GM12878 (cell line): ENCODE results near the gene TEPSIN. TPM values are rescaled to one million over a fixed set of nuclear protein-coding genes. Genes with fewer than 3 reads are reported as not detected.

Source experiments
- ATAC-seq: fragments of 200-7000 bp; cut with Tn5 transposase; 3 replicates; pipeline ENCODE4 v1.9.1; 2020; ENCODE audit warnings: mild to moderate bottlenecking, moderate library complexity
- BruUV-seq: library from RNA; stranded (reverse); fragments of 400-500 nt; replicated peaks from 2 replicates; lab custom pipeline; 2021; lab: Mats Ljungman, UMichigan
- CTCF ChIA-PET: fragments of 300-600 bp; sonication (Branson Sonifier 250); formaldehyde crosslinking; extraction: SDS; loops from one replicate; lab custom pipeline; 2021; ENCODE audit warnings: inconsistent platforms; lab: Yijun Ruan, JAX
- POLR2A ChIA-PET: fragments of 350-600 bp; formaldehyde crosslinking; extraction: SDS; loops from one replicate; lab custom pipeline; 2021; ENCODE audit warnings: inconsistent platforms; lab: Charles Lee
- RAD21 ChIA-PET: fragments of 300-600 bp; sonication (Branson Sonifier 250); formaldehyde crosslinking; loops from one replicate; lab custom pipeline; 2023; ENCODE audit warnings: antibody characterized with exemption; ENCODE audit not compliant: unreplicated experiment; lab: Charles Lee
- SMC1A ChIA-PET: fragments of 300-600 bp; sonication (Branson Sonifier 250); formaldehyde crosslinking; loops from one replicate; lab custom pipeline; 2023; ENCODE audit not compliant: unreplicated experiment, uncharacterized antibody; lab: Charles Lee
- DNase-seq: peaks from one replicate; pipeline ENCODE4 v3.0.0-alpha.2; 2011; ENCODE audit warnings: low read depth, low spot score
- FAIRE-seq: peaks from 3 replicates; lab custom pipeline; 2011; peaks lifted over from hg19 to GRCh38; lab: Jason Lieb, UNC
- H2AFZ ChIP-seq: 2 replicates; pipeline ENCODE4 v1.6.0; 2011; ENCODE audit warnings: low read depth, low read length, control low read depth; ENCODE audit not compliant: control insufficient read depth
- H3K27ac ChIP-seq: 2 replicates; pipeline ENCODE4 v1.5.1; 2011; ENCODE audit warnings: control low read depth; ENCODE audit not compliant: control insufficient read depth, insufficient read depth
- H3K27me3 ChIP-seq, 2 experiments: replicated peaks in 1 of 2; 2 replicates each; pipeline versions ENCODE4 v1.6.0 to v1.6.1; 2011; ENCODE audit warnings: low read length in 1 of 2; ENCODE audit not compliant: control insufficient read depth in 2 of 2, insufficient read depth in 2 of 2
- H3K36me3 ChIP-seq, 2 experiments: 2 replicates each; pipeline ENCODE4 v1.5.1; 2011; ENCODE audit warnings: low read length in 1 of 2; ENCODE audit not compliant: control insufficient read depth in 2 of 2, insufficient read depth in 2 of 2
- H3K4me1 ChIP-seq: 2 replicates; pipeline ENCODE4 v1.6.1; 2011; ENCODE audit warnings: mild to moderate bottlenecking, low read length, moderate library complexity, mixed read lengths; ENCODE audit not compliant: control insufficient read depth, insufficient read depth
- H3K4me2 ChIP-seq: 2 replicates; pipeline ENCODE4 v1.6.0; 2011; ENCODE audit warnings: control low read depth; ENCODE audit not compliant: control insufficient read depth, insufficient read depth
- H3K4me3 ChIP-seq: fragments of 200-600 bp; sonication (generic); 2 replicates; pipeline ENCODE4 v1.5.1; 2016
- H3K79me2 ChIP-seq: 2 replicates; pipeline ENCODE4 v1.6.0; 2011; ENCODE audit warnings: low read length; ENCODE audit not compliant: control insufficient read depth, insufficient read depth
- H3K9ac ChIP-seq: 2 replicates; pipeline ENCODE4 v1.8.0; 2011; ENCODE audit warnings: low read length, control low read depth, mixed read lengths; ENCODE audit not compliant: control insufficient read depth, insufficient read depth
- H3K9me3 ChIP-seq: replicated peaks from 3 replicates; pipeline ENCODE4 v1.5.1; 2011; ENCODE audit warnings: mild to moderate bottlenecking, low read length; ENCODE audit not compliant: control insufficient read depth, insufficient read depth
- H4K20me1 ChIP-seq: 2 replicates; pipeline ENCODE4 v1.6.0; 2011; ENCODE audit not compliant: control insufficient read depth, insufficient read depth
- DPF2 ChIP-seq: fragments of 450-650 bp; IDR thresholded peaks from 2 replicates; pipeline ENCODE4 v1.6.1; 2017; ENCODE audit warnings: mild to moderate bottlenecking
- MLLT1 ChIP-seq: fragments of 450-650 bp; IDR thresholded peaks from 2 replicates; pipeline ENCODE4 v1.6.1; 2016; ENCODE audit warnings: mild to moderate bottlenecking
- MYC ChIP-seq: IDR thresholded peaks from 2 replicates; pipeline ENCODE4 v1.6.1; 2011; ENCODE audit warnings: mild to moderate bottlenecking, low read length, moderate library complexity, inconsistent platforms; ENCODE audit not compliant: insufficient read depth, insufficient replicate concordance, insufficient read length, severe bottlenecking
- PAX5 ChIP-seq: IDR thresholded peaks from 2 replicates; pipeline ENCODE4 v1.6.1; 2011; ENCODE audit warnings: low read depth, low read length, borderline replicate concordance
- PML ChIP-seq: IDR thresholded peaks from 2 replicates; pipeline ENCODE4 v1.6.1; 2012; ENCODE audit warnings: low read length, inconsistent platforms
- RAD21 ChIP-seq: IDR thresholded peaks from 2 replicates; pipeline ENCODE4 v1.6.1; 2011; ENCODE audit warnings: mild to moderate bottlenecking, low read depth, low read length, moderate library complexity; ENCODE audit not compliant: insufficient read depth
- RELA ChIP-seq: fragments of 450-650 bp; IDR thresholded peaks from 2 replicates; pipeline ENCODE4 v1.8.0; 2014; ENCODE audit warnings: borderline replicate concordance; ENCODE audit not compliant: partially characterized antibody
- SKIL ChIP-seq: fragments of 450-650 bp; IDR thresholded peaks from 2 replicates; pipeline ENCODE4 v1.6.1; 2017; ENCODE audit warnings: mild to moderate bottlenecking, low read depth, inconsistent platforms; ENCODE audit not compliant: poor library complexity, severe bottlenecking
- SPI1 ChIP-seq: IDR thresholded peaks from 2 replicates; pipeline ENCODE4 v1.6.1; 2011; ENCODE audit warnings: low read depth, mild to moderate bottlenecking, low read length, moderate library complexity, borderline replicate concordance; ENCODE audit not compliant: insufficient read depth
- TARDBP ChIP-seq: IDR thresholded peaks from 2 replicates; pipeline ENCODE4 v1.6.1; 2016; ENCODE audit warnings: borderline replicate concordance
- USF1 ChIP-seq: IDR thresholded peaks from 2 replicates; pipeline ENCODE4 v1.6.1; 2011; ENCODE audit warnings: borderline replicate concordance, low read depth, mild to moderate bottlenecking, moderate library complexity, mixed read lengths, low read length; ENCODE audit not compliant: insufficient read depth; ENCODE audit errors: extremely low read length
- ZBED1 ChIP-seq: IDR thresholded peaks from 2 replicates; pipeline ENCODE4 v1.6.1; 2016; ENCODE audit warnings: borderline replicate concordance
- ZBTB40 ChIP-seq: fragments of 450-650 bp; IDR thresholded peaks from 2 replicates; pipeline ENCODE4 v1.6.1; 2016; ENCODE audit warnings: mild to moderate bottlenecking, moderate library complexity, borderline replicate concordance
- ZNF217 ChIP-seq: fragments of 450-650 bp; IDR thresholded peaks from 2 replicates; pipeline ENCODE4 v1.6.1; 2017; ENCODE audit warnings: antibody characterized with exemption, mild to moderate bottlenecking
- WGBS: methylation state at CpG from one replicate; pipeline ENCODE4 v1.1.6; 2016; ENCODE audit warnings: low lambda C conversion rate; ENCODE audit not compliant: insufficient replicate concordance, insufficient coverage; ENCODE audit errors: missing lambda C conversion rate; 5-methylcytosine and 5-hydroxymethylcytosine counted together
- in situ Hi-C: fragments of 300-500 bp; cut with MboI; formaldehyde crosslinking; loops from 9 replicates; pipeline ENCODE4 v1.14.3; 2018; ENCODE audit warnings: mixed read lengths
- intact Hi-C: fragments of 100-400 bp; cut with micrococcal nuclease; formaldehyde crosslinking; loops from one replicate; pipeline ENCODE4 v1.14.2; 2022; ENCODE audit not compliant: unreplicated experiment
- polyA plus RNA-seq, 11 experiments: library from polyadenylated mRNA; depleted of rRNA in 4 of 11; unstranded in 6 of 11; stranded (reverse) in 5 of 11; fragments of >200 nt; fragmentation: Nextera tagmentation in 4 of 11; fragmentation: Illumina TruSeq in 1 of 11; extraction: Ambion mirVana in 4 of 11; extraction: Trizol in 1 of 11; gene quantifications; 1 replicate in 1 of 11; 2 replicates in 10 of 11; pipeline versions ENCODE4 v1.2.1 to v1.2.3, GENCODE V29; 2011 to 2016; ENCODE audit warnings: inconsistent platforms in 2 of 11, missing spikeins in 2 of 11, low read depth in 1 of 11
- total RNA-seq, 4 experiments: library from RNA; depleted of rRNA in 3 of 4; stranded (reverse); fragments of >200 nt in 3 of 4; fragmentation: Illumina TruSeq in 1 of 4; extraction: Trizol in 1 of 4; gene quantifications; 2 replicates each; pipeline versions ENCODE4 v1.2.1 to v1.2.3, GENCODE V29; 2013 to 2021

The TEPSIN gene
- total and polyA plus RNA-seq, 10 of the 15 experiments (the other 5 are each of a cell fraction or from before 2014, with no cell fraction given): 0.87 to 36.7 (median 5.3) TPM

GRCh38 chr17:81203136-81203535 lies 35.7 kb downstream of the TEPSIN start (continued):
- no peak for TF ChIP-seq ZBED1

- RAD21 ChIA-PET: no interaction called here
- FAIRE-seq: no peak
- Histone ChIP-seq H4K20me1 (no peaks in the 10 kb centered on the region), H3K9ac (no peak overlapping the region), H3K27me3 (no peaks in the 10 kb centered on the region), H3K36me3 (peaks cover 4 to 8% of the 10 kb centered on the region in 2 experiments; a peak in 2 of 4 replicates), H3K4me2 (no peak overlapping the region), H3K79me2 (no peaks in the 10 kb centered on the region), H3K9me3 (no peaks in the 10 kb centered on the region), H3K27ac (no peak overlapping the region), H3K4me3 (no peak overlapping the region), H3K4me1 (no peaks in the 10 kb centered on the region), H2AFZ (no peak overlapping the region)
- WGBS: 96% methylated on average over 10 of the region's 10 CpGs
- intact Hi-C loops (no loop called here), in situ Hi-C loops (no loop called here)
- no peak for DNase-seq
- SMC1A ChIA-PET: no interaction called here
- no peak for ATAC-seq
- no TSS peak for BruUV-seq
- POLR2A ChIA-PET: no interaction called here
- CTCF ChIA-PET: no interaction called here
- TF ChIP-seq MYC (no peak), SKIL (no peak), RAD21 (no peak), RELA (no peak), ZBTB40 (no peak), DPF2 (no peak), PAX5 (no peak), ZNF217 (no peak), USF1 (no peak), SPI1 (no peak), PML (no peak), MLLT1 (no peak), TARDBP (no peak)
Measured at GRCh38 chr17:81202318-81202717, 36.5 kb downstream of the TEPSIN start.
